Measurements from ENCODE around the gene ANKMY1.

The ANKMY1 gene

GRCh38 chr2:240595381-240596079, 37.7 kb upstream of the ANKMY1 start:
- DNase-seq (ENCODE audit: low spot score), result peak; percentile 63

DNA sequence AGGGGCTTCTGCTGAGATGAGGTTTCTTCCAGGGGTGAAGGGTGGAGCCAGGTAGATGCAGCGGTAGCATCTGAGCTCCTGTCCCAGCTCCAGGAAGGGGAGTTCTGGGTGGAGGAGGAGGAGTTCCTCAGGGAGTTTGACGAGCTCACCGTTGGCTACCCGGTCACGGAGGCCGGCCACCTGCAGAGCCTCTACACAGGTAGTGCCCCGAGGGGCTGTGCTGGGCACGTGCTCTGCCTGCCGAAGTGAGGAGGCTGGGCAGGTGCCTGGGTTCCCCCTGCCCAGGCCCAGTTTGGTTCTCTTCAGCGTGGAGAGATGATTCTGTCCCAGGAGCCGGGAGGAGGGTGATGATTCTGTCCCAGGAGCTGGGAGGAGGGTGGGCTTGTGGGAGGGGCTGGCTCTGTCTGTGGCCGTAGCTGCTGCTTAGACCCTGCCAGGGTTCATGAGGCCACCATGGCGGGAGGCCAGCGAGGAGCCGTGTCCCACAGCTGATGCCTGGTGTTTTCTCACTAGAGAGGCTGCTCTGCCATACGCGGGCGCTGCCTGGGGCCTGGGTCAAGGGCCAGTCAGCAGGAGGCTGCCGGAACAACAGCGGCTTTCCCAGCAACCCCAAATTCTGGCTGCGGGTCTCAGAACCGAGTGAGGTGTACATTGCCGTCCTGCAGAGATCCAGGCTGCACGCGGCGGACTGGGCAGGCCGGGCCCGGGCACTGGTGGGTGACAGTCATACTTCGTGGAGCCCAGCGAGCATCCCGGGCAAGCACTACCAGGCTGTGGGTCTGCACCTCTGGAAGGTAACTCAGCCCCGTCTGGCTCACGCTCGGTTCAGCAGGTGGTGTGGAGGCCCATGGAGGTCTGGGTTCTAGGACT, 37.0 kb upstream of the ANKMY1 start:
- no peak for DNase-seq (ENCODE audit: low spot score)

DNA sequence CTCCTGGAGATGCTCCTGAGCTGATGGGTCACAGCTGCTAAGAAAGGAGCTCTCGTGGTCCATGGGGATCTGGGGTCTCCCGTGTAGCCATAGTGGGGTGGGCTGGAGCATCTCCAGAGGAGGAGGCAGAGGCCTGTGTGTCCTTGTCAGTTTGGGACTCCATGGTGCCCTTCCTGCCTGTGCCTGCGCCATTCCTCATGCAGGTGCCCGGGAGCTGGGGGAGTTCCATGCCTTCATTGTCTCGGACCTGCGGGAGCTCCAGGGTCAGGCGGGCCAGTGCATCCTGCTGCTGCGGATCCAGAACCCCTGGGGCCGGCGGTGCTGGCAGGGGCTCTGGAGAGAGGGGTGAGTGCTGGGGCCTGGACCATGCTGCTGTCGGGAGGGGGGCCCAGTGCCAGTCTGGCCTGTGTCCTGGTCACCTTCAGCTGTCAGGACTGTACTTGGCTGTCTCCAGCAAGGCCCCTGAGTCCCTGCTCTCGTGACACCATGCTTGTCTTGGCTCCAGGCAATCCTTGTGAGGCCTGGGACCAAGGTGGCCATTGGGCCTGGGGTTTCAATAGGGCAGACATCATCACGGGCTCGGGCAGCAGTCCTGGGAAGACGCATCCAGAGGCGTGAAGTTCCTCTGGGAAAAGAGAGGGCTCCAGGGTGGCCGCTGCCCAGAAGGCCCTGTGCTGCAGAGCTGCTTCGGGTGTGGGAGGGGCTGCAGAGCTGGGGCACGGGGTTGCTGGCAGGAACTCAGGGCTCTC, 36.1 kb upstream of the ANKMY1 start:
- no peak for DNase-seq (ENCODE audit: low spot score)

DNA sequence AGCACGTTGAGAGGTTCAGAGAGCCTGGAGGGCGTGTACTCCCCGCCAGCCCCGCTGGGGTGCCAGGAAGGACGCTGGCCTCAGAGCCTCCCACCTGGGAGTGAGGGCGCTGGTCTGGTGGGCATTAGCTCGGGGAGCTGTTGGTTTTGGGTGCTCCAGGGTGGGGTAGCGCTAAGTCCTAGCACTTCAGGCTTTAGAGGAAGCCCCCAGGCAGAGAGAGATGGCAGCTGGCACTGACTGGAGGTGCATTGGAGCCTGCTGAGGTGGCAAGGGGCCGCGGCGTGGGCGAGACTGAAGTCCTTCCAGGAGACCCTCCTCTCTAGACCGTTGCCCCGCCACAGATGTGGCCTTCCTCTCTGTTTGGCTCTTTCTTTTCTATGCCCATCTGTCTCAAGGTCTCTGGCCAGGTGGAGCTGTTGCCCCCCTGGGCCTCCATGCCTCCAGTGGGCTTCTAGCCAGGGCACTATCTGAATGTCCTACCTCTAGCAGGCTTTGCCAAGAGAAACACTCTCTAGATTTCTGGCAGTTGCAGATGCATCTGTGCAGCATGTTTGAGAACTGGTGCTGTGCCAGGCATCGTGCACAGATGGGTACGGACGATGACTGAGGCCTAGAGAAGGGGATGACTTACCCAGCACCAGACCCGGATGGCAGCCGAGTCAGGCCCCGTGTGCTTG, 35.4 kb upstream of the ANKMY1 start:
- DNase-seq (ENCODE audit: low spot score), result no peak

DNA sequence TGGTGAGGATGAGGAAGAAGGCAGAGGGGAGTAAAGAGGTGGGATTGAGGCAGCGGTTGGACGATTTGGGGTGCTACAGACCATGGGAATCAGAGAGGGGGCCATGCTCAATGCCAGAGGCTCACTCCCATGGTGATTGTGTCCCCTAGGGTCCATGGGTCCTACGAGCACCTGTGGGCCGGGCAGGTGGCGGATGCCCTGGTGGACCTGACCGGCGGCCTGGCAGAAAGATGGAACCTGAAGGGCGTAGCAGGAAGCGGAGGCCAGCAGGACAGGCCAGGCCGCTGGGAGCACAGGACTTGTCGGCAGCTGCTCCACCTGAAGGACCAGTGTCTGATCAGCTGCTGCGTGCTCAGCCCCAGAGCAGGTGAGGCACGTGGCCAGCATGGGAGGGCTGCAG, 34.0 kb upstream of the ANKMY1 start:
- DNase-seq (ENCODE audit: low spot score), result no peak

DNA sequence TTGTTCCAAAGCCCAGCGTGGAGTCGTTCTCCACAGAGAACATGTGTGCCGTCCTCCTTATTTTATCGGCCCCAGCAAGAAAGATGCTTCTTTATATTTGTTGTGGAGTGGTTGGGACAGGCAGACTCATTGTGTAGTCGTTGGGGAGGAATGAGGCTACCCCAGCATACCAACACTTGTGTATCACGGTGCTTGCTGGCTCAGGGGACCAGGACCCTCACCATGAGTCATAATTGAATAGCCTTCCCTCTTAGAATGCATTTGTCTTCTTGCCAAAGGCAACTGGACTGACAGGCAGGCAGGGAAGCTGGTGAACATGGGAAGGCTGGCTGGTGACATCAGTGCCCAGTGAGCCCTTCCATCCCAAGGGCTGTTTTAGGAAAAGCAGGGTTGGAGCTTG, 33.4 kb upstream of the ANKMY1 start:
- no peak for DNase-seq (ENCODE audit: low spot score)

DNA sequence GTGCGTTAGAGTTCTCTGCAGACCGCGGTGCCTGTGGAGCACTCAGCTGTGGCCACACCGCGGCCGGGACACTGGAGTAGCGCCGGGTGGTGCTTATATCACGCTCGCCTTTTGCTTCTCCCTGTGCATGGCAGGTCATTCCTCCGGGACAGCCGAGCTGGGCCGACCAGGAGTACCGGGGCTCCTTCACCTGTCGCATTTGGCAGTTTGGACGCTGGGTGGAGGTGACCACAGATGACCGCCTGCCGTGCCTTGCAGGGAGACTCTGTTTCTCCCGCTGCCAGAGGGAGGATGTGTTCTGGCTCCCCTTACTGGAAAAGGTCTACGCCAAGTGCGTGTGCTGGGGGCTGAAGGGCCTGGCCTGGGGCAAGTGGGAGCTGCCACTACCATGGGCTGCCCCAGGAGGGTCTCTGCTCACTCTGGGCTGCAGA, 32.9 kb upstream of the ANKMY1 start:
- no peak for DNase-seq (ENCODE audit: low spot score)

GRCh38 chr2:240589850-240590525, 32.2 kb upstream of the ANKMY1 start:
- DNase-seq (ENCODE audit: low spot score), result no peak

GRCh38 chr2:240589375-240589774, 31.6 kb upstream of the ANKMY1 start:
- no peak for DNase-seq (ENCODE audit: low spot score)

GRCh38 chr2:240588669-240589068, 30.9 kb upstream of the ANKMY1 start:
- no peak for DNase-seq (ENCODE audit: low spot score)

DNA sequence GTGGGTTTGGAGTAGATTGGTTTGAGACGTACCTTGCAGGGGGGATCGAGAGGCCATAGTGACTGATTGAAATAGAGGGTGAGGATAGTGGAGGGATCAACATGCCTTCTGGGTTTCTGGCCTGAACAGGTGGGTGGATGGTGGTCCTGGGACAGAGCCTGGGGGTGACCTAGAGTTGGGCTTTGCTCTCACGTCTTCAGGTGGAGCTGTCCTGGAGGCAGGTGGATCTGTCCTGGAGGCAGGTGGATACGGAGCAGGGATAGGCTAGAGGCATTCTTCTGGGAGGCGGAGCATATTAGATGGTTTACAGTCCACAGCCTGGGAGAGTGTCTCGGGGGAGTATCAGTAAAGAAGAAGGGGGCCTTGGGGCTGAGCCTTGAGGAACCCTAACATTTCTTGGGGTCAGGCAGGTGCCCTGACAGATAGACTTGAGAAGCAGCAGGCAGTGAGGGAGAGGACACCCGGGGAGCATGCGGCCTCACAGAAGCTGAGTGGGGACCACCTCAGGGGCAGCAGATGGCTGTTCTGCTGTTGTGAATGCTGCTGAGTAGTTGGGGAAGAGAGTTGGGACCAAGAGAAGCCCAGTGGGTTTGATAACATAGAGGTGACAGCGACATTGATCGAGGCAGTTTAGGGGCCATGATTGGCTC, 30.3 kb upstream of the ANKMY1 start:
- no peak for DNase-seq (ENCODE audit: low spot score)

- peak; percentile 58 for DNase-seq (ENCODE audit: low spot score)
These were observed 29.4 kb upstream of the ANKMY1 start for GRCh38 chr2:240586919-240587800.

GRCh38 chr2:240586198-240586918, 28.6 kb upstream of the ANKMY1 start, which contains the start of gene CAPN10:
Gene CAPN10, plus strand, starts transcription at chr2:240586734. Its CDS starts 178 bp downstream, at chr2:240586912.
- DNase-seq (ENCODE audit: low spot score), result peak; percentile 97

DNA sequence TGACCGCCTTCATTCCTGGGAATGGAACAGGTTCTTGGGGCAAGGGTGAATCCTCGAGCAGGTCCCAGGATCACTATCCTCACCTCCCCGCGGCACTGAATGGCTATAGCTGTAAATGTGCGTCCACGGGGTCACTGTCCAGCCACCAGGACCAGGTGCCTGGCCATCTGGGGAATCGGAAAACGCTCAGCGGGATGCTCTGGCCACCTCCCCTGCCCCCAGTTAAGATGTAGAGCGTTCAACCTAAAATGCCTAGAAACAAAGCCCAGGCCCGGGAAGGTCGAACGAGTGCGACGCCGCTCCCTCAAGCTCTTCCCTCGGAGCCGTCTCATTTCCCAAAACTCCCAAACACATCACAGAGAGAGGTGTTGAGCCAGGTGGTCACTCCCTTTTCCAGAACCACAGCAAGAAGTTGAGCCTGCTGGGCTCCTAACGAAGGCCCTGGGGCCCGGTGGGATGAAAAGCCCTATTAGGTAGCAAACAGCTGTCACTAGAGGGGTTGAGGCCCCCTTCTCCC, 28.0 kb upstream of the ANKMY1 start:
- DNase-seq (ENCODE audit: low spot score), result no peak

DNA sequence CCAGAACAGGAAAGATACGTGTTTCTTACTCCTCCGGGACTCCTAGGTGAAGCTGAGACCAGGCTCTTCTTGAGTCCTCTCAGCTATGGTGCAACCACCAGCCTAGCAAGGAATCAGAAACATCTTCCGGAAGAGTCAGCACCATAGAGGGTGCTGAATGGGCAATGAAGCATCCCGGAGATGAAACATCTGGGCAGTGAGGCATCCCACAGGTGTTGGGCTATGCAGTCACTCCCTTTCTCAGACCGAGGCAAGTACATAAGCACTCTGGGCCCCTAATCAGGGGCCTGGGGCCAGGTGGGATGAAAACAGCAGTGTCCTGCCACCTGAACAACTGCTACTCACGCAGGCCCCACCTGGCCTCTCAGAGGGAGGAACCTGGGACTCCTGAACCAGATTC, 27.3 kb upstream of the ANKMY1 start:
- DNase-seq (ENCODE audit: low spot score), result no peak

DNA sequence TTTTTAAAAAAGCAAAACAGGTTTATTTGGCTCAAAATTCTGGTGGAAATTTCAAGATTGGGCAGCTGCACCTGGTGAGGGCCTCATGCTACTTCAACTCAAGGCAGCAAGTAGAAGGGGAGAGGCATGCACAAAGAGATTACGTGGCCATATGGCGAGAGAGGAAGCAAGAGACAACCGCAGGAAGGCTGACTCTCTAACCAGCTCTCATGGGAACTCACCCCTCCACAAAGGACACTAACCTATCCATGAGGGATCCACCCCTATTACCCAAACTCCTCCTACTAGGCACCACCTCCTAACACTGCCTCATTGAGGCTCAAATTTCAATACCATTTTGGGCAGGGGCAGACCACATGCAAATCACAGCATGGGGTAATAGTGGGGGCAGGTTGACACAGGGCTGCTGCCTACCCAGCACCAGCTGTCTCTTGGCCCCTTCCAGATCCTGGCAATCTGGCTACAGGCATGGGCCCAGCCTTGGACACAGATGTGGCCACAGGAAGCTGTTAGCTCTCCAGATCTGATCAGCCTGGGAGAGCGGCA, 26.8 kb upstream of the ANKMY1 start:
- peak; percentile 62 for DNase-seq (ENCODE audit: low spot score)

- DNase-seq (ENCODE audit: low spot score), result no peak
These were observed 26.0 kb upstream of the ANKMY1 start for GRCh38 chr2:240583774-240584173.

DNA sequence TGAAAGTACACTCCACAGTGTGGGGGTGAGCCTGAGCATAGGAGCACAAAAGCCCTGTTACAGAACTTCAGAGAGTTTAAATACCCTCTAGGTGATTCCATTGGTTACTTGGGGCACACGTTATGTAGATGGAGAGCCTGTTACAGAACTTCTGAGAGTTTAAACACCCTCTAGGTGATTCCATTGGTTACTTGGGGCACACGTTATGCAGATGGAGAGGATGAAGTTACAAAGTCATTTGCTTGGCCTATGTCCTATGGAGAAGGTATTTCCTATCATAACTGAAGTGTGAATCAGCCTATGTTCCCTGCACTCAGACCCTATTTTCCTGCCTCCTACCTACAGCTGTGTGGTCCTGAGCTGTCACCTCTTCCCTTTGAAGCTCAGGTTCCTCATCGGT, 25.0 kb upstream of the ANKMY1 start:
- no peak for DNase-seq (ENCODE audit: low spot score)

DNA sequence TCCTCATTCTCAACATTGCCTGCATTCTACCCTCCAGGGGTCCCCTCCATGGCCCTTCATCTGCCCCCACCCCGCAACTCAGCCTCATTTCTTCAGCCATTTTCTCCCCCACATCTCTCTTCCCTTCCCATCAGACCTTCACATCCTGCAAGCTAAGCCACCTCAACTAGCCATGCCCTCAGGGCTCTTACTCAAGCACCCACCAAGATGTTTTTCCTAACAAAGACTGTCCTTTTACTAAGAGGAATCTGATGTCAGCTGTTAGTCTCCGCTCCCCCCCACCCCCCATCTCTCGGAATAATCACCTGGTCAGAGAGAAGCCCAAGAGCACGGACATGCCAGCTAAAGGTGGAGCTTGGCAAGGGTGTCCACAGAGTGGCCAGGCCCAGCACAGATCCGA, 24.0 kb upstream of the ANKMY1 start:
- DNase-seq (ENCODE audit: low spot score), result no peak
